Endodermal cell (in vitro differentiated cells): ENCODE data around the gene EHD4. TPM values are rescaled to one million over a fixed set of nuclear protein-coding genes. Genes with fewer than 3 reads are reported as not detected.
A peak's percentile ranks its signal among the peaks of the same experiment; 100 is the strongest.

ENCODE experiments used
- DNase-seq: peaks from one replicate; pipeline ENCODE4 v3.0.0-alpha.2; 2017
- H3K27ac ChIP-seq: 2 replicates; pipeline ENCODE4 v1.5.1; 2013; ENCODE audit warnings: mild to moderate bottlenecking, low read depth, low read length, moderate library complexity
- H3K27me3 ChIP-seq: 2 replicates; pipeline ENCODE4 v1.6.1; 2013; ENCODE audit warnings: mild to moderate bottlenecking, low read length, moderate library complexity; ENCODE audit not compliant: insufficient read depth, control insufficient read depth, poor library complexity, severe bottlenecking
- H3K36me3 ChIP-seq: 2 replicates; pipeline ENCODE4 v1.7.0; 2013; ENCODE audit warnings: mild to moderate bottlenecking, low read length, moderate library complexity; ENCODE audit not compliant: control insufficient read depth, insufficient read depth
- H3K4me1 ChIP-seq: one replicate; pipeline ENCODE4 v1.7.0; 2013; ENCODE audit warnings: low read length; ENCODE audit not compliant: control insufficient read depth, insufficient read depth
- H3K4me3 ChIP-seq: 2 replicates; pipeline ENCODE4 v1.5.1; 2013; ENCODE audit warnings: mild to moderate bottlenecking, low read length, moderate library complexity
- H3K9ac ChIP-seq: 2 replicates; pipeline ENCODE4 v1.6.1; 2013; ENCODE audit warnings: mild to moderate bottlenecking, low read length, moderate library complexity; ENCODE audit not compliant: poor library complexity, severe bottlenecking; ENCODE audit errors: extremely low read depth
- H3K9me3 ChIP-seq: 2 replicates; pipeline ENCODE4 v1.6.1; 2013; ENCODE audit warnings: mild to moderate bottlenecking, low read length, moderate library complexity; ENCODE audit not compliant: control insufficient read depth
- H3K27ac Mint-ChIP-seq: 2 replicates; pipeline ENCODE4 v1.8.0; 2020; ENCODE audit warnings: mixed read lengths
- H3K27me3 Mint-ChIP-seq: 2 replicates; pipeline ENCODE4 v1.8.0; 2021; ENCODE audit warnings: mild to moderate bottlenecking, mixed read lengths; ENCODE audit not compliant: insufficient read depth
- H3K36me3 Mint-ChIP-seq: 2 replicates; pipeline ENCODE4 v1.8.0; 2020; ENCODE audit warnings: low read depth, mixed read lengths
- H3K4me1 Mint-ChIP-seq: 2 replicates; pipeline ENCODE4 v1.8.0; 2020; ENCODE audit warnings: mixed read lengths
- H3K4me3 Mint-ChIP-seq: 2 replicates; pipeline ENCODE4 v1.8.0; 2020; ENCODE audit warnings: mild to moderate bottlenecking, moderate library complexity, mixed read lengths
- H3K9me3 Mint-ChIP-seq: 2 replicates; pipeline ENCODE4 v1.8.0; 2020; ENCODE audit warnings: mild to moderate bottlenecking, mixed read lengths
- WGBS, 2 experiments: methylation state at CpG; one replicate each; pipeline versions ENCODE4 v1.1.5 to v1.1.7; 2013; ENCODE audit warnings: missing lambda C conversion rate in 2 of 2, mixed read lengths in 1 of 2; ENCODE audit not compliant: insufficient coverage in 1 of 2, insufficient read length in 1 of 2; 5-methylcytosine and 5-hydroxymethylcytosine counted together
- total RNA-seq, 2 donors: library from RNA; stranded (reverse); fragmentation: NEBNext Ultra II Directional in 1 of 2; extraction: Animal tissue kit (Norgen Biotek cat#: 25700) in 1 of 2; gene quantifications; 2 replicates in 1 of 2; 3 replicates in 1 of 2; pipeline ENCODE4 v1.2.1, GENCODE V29; 2021
- TF ChIP-seq, protein P1 (sequence below): fragments of 200-600 bp; sonication (generic); conservative IDR thresholded peaks from 2 replicates; pipeline ENCODE4 v1.5.0; 2021; ENCODE audit warnings: antibody characterized with exemption, mild to moderate bottlenecking

EHD4 gene
- total RNA-seq, 2 donors from 2014 or later: 16.9 to 17.3 TPM

DNA sequence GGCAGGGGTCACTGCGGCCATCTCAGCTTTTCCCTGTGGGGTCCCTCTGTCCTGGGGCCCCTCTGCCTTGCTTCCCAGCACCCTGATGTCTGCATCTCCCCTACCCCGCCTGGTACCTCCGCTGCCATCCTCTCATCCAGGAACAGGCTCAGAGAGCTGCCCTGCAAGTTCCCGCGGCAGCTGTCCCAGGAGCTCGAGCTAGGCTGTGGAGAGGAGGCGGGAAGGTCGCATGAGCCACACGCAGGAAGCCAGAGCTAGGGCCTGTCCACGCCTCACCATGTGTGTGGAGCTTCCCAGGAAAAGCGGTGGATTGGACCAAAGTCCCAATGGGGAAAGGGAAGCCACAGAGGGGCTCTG lies 121.2 kb downstream of the EHD4 start:
- H3K4me1 ChIP-seq: no peaks in the 10 kb centered on the region
- no peak overlapping the region for H3K27ac ChIP-seq
- H3K4me3 Mint-ChIP-seq: no peak overlapping the region
- no peak overlapping the region for H3K4me3 ChIP-seq
- H3K36me3 Mint-ChIP-seq: peaks cover 16% of the 10 kb centered on the region
- no peaks in the 10 kb centered on the region for H3K36me3 ChIP-seq
- DNase-seq: no peak
- H3K9ac ChIP-seq: no peak overlapping the region
- peaks cover 1% of the 10 kb centered on the region for H3K27me3 Mint-ChIP-seq
- peaks cover 3% of the 10 kb centered on the region for H3K4me1 Mint-ChIP-seq
- 92 to 93% methylated on average over 11 of the region's 11 CpGs for WGBS, 2 experiments
- peak overlapping the region; percentile 39 for H3K27ac Mint-ChIP-seq
- no peaks in the 10 kb centered on the region for H3K9me3 ChIP-seq
- TF ChIP-seq, protein P1, sequence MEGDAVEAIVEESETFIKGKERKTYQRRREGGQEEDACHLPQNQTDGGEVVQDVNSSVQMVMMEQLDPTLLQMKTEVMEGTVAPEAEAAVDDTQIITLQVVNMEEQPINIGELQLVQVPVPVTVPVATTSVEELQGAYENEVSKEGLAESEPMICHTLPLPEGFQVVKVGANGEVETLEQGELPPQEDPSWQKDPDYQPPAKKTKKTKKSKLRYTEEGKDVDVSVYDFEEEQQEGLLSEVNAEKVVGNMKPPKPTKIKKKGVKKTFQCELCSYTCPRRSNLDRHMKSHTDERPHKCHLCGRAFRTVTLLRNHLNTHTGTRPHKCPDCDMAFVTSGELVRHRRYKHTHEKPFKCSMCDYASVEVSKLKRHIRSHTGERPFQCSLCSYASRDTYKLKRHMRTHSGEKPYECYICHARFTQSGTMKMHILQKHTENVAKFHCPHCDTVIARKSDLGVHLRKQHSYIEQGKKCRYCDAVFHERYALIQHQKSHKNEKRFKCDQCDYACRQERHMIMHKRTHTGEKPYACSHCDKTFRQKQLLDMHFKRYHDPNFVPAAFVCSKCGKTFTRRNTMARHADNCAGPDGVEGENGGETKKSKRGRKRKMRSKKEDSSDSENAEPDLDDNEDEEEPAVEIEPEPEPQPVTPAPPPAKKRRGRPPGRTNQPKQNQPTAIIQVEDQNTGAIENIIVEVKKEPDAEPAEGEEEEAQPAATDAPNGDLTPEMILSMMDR: no peak
- no peaks in the 10 kb centered on the region for H3K9me3 Mint-ChIP-seq
- H3K27me3 ChIP-seq: no peaks in the 10 kb centered on the region

- Mint-ChIP-seq H3K27me3 (peaks cover 1% of the 10 kb centered on the region), H3K27ac (peak overlapping the region; percentile 39), H3K4me1 (peaks cover 3% of the 10 kb centered on the region), H3K4me3 (no peak overlapping the region), H3K36me3 (peaks cover 18% of the 10 kb centered on the region), H3K9me3 (no peaks in the 10 kb centered on the region)
- Histone ChIP-seq H3K4me3 (no peak overlapping the region), H3K27ac (no peak overlapping the region), H3K9me3 (no peaks in the 10 kb centered on the region), H3K4me1 (no peaks in the 10 kb centered on the region), H3K9ac (no peak overlapping the region), H3K36me3 (no peaks in the 10 kb centered on the region), H3K27me3 (no peaks in the 10 kb centered on the region)
- TF ChIP-seq, protein P1: no peak
- WGBS, 2 experiments: 94 to 99% methylated on average over 12 to 16 of the region's 16 CpGs
- no peak for DNase-seq
These were observed 121.7 kb downstream of the EHD4 start for GRCh38 chr15:41850482-41851166.

DNA sequence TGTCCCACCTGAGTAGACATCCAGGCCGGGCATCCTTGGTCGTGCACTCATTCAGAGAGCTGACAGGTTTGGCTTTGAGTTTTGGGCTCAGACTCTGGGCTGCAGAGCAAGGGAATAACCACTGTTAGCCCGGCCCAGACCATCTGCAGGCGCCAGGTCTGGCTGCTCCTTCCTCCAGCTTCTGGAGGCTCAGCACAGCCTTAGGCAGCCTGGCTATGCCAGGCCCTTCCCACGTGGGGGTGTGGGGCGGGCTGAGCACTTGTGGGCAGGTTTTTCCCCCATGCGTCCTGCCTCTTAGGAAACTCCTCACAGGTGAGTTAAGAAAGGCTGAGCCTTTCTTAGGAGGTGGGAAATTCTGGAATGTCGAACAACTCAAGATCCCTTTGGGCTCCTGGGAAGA lies 122.5 kb downstream of the EHD4 start:
- Histone ChIP-seq H3K9me3 (no peaks in the 10 kb centered on the region), H3K27me3 (no peaks in the 10 kb centered on the region), H3K27ac (no peak overlapping the region), H3K36me3 (no peaks in the 10 kb centered on the region), H3K4me1 (no peaks in the 10 kb centered on the region), H3K9ac (no peak overlapping the region), H3K4me3 (no peak overlapping the region)
- TF ChIP-seq, protein P1: no peak
- DNase-seq: no peak
- Mint-ChIP-seq H3K36me3 (peaks cover 18% of the 10 kb centered on the region), H3K27ac (peak overlapping the region; percentile 14), H3K4me1 (no peaks in the 10 kb centered on the region), H3K27me3 (peaks cover 1% of the 10 kb centered on the region), H3K9me3 (no peaks in the 10 kb centered on the region), H3K4me3 (no peak overlapping the region)
- WGBS, 2 experiments: 84 to 86% methylated on average over 7 to 8 of the region's 8 CpGs
